DMS114 treated with DMSO at 0.1 percent for 48 hours (cell line): Measurements from ENCODE around the gene FBXL12.
"Not testable (repeated sequence)": the region's sequence is repeated elsewhere in the genome, so short reads cannot be mapped to it uniquely, and the experiment has no call there.

Source experiments
- DNase-seq: peaks from one replicate; lab custom pipeline; 2025; ENCODE audit not compliant: unreplicated experiment; lab: John Stamatoyannopoulos, UW

FBXL12 gene

GRCh38 chr19:9818734-9819595 lies at the start of gene FBXL12:
TSS of gene FBXL12 (minus strand) at chr19:9819079. CDS start at chr19:9818813, 266 bp downstream.
- DNase-seq: peak; percentile 89

- DNase-seq: no peak
These were observed 47.0 kb upstream of the FBXL12 start for GRCh38 chr19:9865732-9866501.

GRCh38 chr19:9863759-9864158 lies 44.9 kb upstream of the FBXL12 start:
- no peak for DNase-seq

DNA sequence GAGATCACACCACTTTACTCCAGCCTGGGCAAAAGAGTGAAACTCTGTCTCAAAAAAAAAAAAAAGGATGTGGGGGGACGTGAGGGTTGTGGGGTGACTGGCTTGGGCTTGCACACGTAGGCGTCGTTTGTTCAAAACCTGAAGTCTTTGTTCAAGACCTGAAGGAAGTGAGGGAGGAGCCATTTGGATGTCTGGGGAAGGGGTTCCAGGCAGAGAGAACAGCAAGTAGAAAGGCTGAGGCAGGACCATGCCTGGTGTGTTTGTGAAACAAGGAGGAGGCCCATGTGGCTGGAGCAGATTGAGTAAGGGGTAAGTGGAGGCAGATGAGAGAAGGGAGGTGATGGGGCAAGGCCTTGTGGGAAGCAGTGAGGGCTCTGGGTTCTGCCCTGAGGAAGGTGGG lies 44.1 kb upstream of the FBXL12 start:
- no peak for DNase-seq

GRCh38 chr19:9861503-9861902 lies 42.6 kb upstream of the FBXL12 start:
- DNase-seq: no peak

DNA sequence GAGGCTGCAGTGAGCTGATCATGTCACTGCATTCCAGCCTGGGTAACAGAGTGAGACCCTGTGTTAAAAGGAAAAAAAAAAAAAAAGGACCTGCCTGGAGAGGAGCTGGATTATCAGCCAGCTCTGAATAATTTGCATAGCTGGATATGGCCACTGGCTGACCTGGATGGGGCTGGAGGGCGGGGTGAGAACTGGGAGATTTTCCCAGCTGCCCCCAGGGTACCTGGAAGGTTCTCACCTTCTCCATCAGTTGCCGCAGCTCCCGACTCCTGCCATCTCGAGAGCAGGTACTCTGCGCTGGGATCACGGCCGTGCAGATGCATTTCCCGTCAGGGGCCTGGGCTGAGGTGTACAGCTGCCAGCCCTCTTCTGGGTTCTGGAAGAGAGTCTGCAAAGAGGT lies 41.5 kb upstream of the FBXL12 start:
- no peak for DNase-seq

DNA sequence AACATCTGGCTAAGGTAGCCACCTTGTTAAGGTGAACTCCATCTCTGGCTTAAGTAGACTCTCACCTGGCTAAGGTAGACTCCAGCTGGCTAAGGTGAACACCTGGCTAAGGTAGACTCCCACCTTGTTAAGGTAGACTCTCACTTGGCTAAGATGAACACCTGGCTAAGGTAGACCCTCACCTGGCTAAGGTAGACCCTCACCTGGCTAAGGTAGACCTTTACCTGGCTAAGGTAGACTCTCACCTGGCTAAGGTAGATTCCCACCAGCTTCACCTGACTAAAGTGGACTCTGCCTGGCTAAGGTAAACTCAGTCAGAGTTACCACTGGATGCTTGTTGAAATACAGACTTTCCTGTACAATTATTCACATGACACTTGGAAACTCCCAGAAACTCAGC lies 39.9 kb upstream of the FBXL12 start:
- no peak for DNase-seq

DNA sequence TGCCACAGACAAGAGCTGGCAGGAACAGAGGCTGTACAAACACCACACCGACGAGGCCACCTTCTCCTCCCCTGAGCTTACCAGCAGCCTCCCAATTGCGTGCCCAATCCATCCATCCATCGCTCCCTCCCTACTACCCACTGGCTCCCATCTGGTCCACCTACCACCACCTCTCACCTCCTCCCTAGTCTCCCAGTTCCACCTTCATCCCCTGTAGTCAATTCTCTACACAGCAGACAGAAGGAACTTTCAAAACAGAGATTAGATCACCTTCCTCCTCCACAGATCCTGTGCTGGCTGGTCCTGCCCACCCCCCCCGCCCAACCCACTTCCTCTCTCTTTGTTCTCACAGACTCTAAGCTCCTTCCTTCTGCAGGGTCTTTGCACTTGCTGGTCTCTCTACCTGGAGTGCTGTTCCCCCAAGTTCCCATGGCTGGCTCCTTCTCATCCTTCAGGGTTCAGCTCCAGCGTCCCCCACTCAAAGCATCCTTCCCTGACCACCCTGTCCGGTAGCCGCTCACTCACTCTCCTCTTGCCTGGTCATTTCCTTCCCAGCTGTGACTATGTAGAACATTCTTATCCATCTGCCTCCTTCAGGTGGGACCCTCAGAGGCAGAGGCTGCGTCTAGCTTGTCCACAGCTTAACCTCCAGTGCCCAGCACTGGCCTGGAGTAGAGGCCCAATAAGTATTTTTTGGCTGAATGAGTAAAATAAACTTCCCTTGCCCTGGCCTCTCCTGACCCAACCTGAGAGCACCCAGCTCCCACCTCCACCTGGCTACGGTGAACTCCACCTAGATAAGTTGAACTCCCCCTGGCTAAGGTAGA lies 39.3 kb upstream of the FBXL12 start:
- no peak for DNase-seq

- no peak for DNase-seq
These were observed 38.3 kb upstream of the FBXL12 start for GRCh38 chr19:9857076-9857721.

GRCh38 chr19:9856609-9857008 lies 37.7 kb upstream of the FBXL12 start:
- DNase-seq: no peak

- no peak for DNase-seq
These were observed 35.5 kb upstream of the FBXL12 start for GRCh38 chr19:9854282-9854846.

DNA sequence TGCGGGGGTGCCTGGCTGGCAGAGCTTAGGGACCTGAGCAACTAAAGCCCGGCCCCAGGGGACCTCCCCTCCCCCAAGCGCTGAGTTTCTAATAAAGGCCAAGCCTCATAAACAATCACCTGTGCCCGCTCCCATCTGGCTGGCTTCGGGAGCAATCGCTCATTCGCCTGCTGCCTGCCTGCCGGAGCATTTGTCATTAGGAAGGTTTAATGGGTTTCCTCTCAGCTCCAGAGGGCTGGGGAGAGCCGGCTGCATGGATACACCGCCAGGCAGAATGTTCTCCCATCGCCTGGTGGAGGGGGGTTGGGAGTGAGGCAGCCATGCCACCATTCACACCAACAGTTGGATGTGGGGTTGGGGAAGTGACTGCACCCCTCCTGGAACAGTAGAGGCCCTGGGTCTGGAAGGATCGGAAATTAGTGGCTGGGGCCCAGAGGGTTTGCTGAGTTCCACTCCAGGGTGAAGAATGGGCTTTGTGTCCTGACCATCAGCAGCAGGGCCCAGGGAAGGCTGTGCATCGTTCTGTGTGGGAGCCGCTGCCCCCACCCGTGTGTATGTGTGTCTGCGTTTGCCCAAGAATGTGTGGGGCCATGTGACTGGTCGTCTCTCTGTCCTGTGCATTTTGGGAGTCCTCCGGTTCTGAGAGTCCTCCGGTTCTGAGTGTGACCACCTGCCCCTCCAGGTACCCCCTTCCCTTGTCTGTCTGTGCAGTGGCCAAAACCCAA lies 31.5 kb upstream of the FBXL12 start:
- no peak for DNase-seq

DNA sequence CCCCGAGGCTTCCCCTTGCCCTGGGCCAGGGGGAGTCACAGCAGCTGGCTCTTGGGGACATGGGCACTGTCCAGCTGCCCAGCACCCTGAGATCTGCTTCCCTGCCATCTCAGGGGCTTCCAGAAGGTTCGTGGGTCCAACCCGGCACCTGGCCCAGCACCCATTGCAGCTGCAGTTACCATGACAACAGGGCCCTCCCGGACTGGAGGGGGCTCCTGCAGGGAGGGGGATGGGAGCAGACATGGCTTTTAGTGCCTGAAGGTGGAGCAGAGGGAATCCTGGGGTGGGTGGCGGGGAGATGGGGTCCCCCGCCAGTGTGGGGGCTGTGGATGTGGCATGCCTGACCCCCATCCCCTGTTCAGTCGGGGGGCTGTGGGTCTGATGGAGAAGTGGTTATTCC lies 30.9 kb upstream of the FBXL12 start:
- DNase-seq: no peak

DNA sequence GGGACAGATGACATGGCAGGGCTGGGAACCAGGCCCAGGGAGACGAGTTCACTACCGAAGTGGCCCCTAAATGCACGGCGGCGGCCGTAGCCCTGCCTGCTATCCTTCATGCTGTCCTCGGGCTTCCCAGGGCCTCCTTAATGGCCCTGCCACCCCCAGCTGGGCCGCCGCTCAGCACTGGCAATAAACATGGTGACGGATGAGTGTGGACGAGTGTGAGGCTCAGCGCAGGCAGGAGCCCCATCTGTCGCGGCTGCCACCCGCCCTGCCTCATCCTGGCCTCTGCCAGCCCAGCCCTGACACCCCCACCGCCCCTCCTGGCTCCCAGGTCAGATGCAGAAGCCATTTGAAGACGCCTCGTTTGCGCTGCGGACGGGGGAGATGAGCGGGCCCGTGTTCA lies 29.9 kb upstream of the FBXL12 start:
- no peak for DNase-seq

GRCh38 chr19:9848060-9848459 lies 29.2 kb upstream of the FBXL12 start:
- DNase-seq: no peak

DNA sequence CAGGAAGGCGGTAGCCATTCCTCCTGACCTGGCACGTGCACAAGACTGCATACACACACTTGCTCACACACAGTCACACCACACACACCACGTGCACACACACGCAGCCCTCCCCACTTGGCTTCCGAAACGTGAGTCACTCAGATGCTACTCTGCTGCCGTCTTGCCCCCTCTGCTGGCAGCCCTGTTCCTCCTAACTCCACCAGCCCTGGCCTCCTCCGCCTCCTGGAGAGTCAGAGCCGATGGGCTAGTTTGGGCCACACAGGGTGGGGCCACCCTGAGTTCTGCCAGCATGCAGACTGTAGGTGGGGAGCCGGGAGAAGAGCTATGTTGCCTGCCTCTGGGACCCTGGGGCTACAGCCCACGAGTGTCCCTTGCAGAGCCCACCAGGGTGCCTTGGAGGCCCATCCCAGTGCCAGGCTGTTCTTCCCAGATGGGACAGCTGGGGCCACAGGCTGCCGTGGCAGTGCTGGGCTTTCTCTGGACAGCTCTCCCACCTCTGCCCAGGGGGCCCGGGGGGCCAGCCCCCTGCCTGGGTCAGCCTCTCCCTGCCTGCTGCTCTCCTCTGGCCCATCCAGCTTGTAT lies 28.3 kb upstream of the FBXL12 start:
- peak; percentile 24 for DNase-seq

DNA sequence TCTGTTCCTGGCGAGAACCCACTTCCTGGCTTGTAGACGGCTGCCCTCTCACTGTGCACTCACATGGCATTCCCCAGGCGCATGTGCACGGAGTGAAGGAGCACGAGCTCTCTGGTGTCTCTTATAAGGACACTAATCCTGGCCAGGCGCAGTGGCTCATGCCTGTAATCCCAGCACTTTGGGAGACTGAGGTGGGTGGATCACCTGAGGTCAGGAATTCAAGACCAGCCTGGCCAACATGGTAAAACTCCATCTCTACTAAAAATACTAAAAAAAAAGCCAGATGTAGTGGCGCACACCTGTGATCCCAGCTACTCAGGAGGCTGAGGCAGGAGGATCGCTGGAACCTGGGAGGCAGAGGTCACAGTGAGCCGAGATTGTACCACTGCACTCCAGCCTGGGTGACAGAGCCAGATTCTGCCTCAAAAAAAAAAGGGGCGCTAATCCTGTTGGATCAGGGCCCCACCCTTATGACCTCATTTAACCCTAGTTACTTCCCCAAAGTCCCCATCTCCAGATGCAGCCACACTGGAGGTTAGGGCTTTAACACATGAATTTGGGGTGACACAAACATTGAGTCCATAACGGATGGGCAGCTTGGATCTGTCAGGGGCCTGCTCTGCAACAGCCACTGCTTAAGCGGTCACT lies 24.9 kb upstream of the FBXL12 start:
- not testable (repeated sequence) for DNase-seq

- no peak for DNase-seq
These were observed 24.2 kb upstream of the FBXL12 start for GRCh38 chr19:9842834-9843625.
